GM12864 (cell line): ENCODE data around the gene CSK.
A peak's percentile ranks its signal among the peaks of the same experiment; 100 is the strongest.

Experiments used
- DNase-seq: peaks from one replicate; pipeline ENCODE4 v3.0.0-alpha.2; 2011; ENCODE audit warnings: low read depth
- H3K4me3 ChIP-seq: 2 replicates; pipeline ENCODE4 v1.5.1; 2011; ENCODE audit warnings: mild to moderate bottlenecking, low read depth, low read length, control low read depth
- TF ChIP-seq, protein P1 (sequence below): IDR thresholded peaks from 2 replicates; pipeline ENCODE4 v1.5.1; 2011; ENCODE audit warnings: low read depth, mild to moderate bottlenecking, moderate library complexity, low read length, control low read depth, inconsistent platforms; ENCODE audit errors: missing control alignments

CSK gene

DNA sequence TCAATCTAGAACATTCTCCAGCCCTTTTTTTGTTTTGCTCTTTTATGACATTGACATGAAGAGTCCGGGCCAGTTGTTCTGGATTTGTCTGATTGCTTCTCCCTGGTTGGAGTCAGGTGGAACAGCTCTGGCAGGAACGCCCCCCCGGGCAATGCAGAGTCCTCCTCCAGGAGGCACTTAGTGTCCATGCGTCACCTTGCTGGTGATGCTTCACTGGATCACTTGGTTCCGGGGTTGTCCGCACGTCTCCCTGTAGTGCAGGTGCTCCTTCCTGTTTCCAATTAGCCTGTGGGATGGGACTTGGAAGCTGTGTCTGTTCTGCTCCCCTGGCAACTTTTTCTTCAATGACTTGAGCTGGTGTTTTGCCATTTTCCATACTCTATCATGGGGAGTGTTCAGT lies 9.8 kb downstream of the CSK start:
- TF ChIP-seq, protein P1, sequence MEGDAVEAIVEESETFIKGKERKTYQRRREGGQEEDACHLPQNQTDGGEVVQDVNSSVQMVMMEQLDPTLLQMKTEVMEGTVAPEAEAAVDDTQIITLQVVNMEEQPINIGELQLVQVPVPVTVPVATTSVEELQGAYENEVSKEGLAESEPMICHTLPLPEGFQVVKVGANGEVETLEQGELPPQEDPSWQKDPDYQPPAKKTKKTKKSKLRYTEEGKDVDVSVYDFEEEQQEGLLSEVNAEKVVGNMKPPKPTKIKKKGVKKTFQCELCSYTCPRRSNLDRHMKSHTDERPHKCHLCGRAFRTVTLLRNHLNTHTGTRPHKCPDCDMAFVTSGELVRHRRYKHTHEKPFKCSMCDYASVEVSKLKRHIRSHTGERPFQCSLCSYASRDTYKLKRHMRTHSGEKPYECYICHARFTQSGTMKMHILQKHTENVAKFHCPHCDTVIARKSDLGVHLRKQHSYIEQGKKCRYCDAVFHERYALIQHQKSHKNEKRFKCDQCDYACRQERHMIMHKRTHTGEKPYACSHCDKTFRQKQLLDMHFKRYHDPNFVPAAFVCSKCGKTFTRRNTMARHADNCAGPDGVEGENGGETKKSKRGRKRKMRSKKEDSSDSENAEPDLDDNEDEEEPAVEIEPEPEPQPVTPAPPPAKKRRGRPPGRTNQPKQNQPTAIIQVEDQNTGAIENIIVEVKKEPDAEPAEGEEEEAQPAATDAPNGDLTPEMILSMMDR = no peak
- DNase-seq = no peak

DNA sequence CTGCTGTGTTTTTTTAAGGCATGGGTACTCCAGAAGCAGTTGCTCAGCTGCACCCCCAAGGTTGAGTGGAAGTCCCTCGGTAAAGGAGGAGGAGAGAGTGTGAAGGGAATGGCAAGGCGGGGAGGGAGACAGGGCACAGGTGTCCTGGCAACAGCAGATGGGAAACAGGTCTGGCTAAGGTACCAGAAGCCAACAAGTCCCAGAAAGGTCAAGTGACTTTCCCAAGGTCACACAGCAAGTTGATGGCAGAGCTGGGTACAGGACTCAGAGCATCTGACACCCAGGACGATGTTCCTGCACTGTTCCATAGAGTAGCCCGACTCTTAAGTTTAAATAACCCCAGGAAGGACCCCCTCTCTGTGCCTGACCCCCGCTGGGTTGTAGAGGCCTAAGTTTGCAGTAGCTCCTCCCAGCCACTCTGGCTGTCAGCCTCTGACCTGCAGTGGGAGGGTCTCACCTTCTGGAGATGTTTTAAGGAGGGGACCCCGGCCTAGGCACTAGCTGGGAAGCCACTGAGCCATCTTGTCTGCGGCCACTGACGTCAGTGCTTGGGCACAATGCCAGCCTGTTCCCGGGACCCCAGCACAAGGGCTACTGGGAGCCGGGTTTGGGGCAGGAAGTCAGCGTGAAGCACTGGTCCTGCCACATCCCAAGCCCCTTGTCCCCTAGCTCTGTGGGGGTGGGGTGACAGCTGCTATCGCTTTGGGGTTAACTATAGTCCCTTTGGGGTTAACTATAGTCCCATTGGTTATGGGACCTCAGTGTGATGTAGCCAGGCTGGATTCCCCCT lies 10.5 kb downstream of the CSK start:
- DNase-seq = no peak
- peak overlapping the region; percentile 8; the same call in 1 of the 2 replicates for H3K4me3 ChIP-seq
- TF ChIP-seq, protein P1 = no peak

More for the DNA sequence above, 9.8 kb downstream of the CSK start:
- H3K4me3 ChIP-seq = peak overlapping the region; percentile 1; the same call in 1 of the 2 replicates

DNA sequence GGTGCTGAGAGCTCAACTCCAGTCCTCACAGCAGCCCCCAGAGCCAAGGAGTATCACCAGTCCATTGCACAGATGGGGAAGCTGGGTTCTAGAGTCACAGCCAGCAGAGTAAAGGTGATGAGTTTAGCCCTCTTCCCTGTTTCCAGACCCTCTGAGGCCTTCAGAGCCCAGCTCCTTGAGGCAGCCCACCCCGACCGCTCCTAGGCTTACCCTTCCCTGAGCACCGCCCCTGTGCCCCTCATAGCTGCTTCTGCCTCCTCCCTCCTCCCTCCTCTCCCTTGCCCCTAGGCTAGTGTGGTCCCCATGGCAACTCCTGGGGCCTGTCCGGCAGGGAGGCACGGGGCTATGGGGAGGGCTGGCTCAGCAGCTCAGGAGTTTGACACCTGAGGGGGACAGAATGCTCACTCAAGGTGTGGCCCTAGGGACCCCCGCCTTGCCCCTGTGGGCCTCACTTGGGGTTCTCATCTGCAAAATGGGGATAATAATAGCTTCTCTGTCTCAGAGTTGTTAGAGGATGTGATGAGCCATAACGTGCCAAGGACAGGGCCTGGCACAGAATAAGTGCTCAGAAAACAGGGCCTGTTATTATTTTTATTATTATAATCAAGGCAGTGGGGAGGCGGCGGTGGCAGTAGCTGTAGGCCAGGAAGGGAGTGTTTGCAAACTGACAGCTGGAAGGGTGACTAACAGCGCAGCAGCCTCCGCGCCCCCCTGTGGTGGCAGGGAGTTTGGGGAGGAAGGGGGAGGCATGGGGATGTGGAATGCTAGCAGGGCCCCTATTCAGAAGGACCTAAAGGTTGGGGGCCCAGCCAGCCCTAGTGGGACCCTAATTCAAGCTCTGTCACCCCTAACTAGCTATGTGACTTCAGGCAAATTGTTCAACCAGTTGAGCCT lies 11.5 kb downstream of the CSK start:
- H3K4me3 ChIP-seq = no peak overlapping the region; the same call in 1 of the 2 replicates
- no peak for DNase-seq
- TF ChIP-seq, protein P1 = peak; percentile 76

DNA sequence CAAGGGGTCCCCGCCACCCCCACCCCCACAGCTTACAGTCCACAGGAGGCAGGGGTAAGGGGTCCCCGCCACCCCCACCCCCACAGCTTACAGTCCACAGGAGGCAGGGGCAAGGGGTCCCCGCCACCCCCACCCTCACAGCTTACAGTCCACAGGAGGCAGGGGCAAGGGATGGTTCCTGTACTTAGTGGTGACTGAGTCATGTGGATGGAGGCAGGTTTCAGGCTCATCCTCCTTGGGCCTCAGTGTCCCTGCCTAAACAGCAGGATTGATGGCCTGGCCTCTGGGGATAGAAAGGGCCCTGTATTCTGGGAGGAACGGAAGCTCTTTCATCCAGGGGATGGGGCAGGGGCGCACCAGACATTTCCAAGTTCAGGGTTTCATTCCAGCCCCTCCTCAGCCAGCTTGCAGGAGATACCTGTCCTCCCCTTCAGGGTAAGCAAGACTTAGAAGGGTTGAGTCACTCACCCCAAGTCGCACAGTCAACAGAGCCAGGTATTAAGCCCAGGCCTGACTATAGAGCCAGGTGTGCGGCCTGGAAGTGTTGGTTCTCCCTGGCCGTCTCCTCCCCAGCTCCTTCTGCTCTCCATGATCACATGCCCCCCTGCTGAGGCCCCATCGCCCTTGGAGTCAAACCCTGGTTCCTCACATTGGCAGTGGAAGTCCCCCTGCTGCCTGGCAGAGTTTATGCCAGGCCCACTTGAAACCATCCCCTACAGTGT lies 12.5 kb downstream of the CSK start:
- H3K4me3 ChIP-seq = no peak overlapping the region
- TF ChIP-seq, protein P1 = no peak
- no peak for DNase-seq

DNA sequence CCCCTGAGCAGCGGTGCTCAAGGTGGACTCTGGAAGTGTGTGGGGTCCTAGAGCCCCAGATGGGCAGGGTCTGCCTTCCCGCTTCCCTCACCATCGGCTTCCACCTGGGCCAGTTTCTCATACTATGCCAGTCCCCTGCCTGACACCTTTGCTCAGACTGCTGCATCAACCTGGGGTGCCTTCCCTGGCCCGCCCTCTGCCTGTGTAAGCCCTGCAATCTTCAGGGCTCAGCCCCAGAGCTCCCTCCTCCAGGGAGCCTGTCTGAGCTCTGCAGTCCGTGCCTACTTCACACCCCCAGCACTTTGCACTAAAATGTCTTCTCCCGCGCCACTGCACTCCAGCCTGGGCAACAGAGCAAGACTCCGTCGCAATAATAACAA lies 13.1 kb downstream of the CSK start:
- DNase-seq = no peak
- H3K4me3 ChIP-seq = no peak overlapping the region
- TF ChIP-seq, protein P1 = no peak

DNA sequence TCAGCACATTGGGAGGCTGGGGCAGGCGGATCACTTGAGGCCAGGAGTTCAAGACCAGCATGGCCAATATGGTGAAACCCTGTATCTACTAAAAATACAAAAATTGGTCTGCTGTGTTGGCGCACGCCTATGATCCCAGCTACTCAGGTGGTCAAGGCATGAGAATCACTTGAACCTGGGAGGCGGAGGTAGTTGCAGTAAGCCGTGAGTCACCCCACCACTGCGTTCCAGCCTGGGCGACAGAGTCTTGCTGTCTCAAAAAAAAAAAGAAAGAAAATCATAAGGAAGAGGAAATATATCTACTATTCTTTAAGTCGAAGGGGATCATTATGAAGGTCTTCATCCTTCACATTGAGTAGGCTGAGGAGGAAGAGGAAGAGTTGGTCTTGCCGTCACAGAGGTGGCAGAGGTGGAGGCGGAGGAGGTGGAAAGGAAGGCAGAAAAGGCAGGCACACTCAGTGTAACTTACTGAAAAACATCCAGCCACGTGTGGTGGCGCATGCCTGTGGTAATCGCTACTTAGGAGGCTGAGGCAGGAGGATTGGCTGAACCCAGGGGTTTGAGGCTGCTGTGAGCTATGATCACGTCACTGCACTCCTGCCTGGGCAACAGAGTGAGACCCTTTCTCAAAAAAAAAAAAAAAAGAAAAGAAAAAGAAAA lies 14.2 kb downstream of the CSK start:
- H3K4me3 ChIP-seq = no peak overlapping the region
- no peak for DNase-seq
- TF ChIP-seq, protein P1 = no peak
